Mucosa of rectum (tissue), 2 donors: ENCODE data around the gene AANAT.
A peak's percentile ranks its signal among the peaks of the same experiment; 100 is the strongest.

Experiments
- H3K27ac ChIP-seq, 2 donors: one replicate each; pipeline ENCODE4 v1.7.0; 2013; ENCODE audit warnings: inconsistent platforms in 2 of 2, low read depth in 2 of 2, low read length in 2 of 2
- H3K27me3 ChIP-seq, 2 donors: one replicate each; pipeline ENCODE4 v1.7.0; 2013; ENCODE audit warnings: low read length in 2 of 2; ENCODE audit not compliant: control insufficient read depth in 2 of 2, insufficient read depth in 2 of 2
- H3K36me3 ChIP-seq, 2 donors: one replicate each; pipeline ENCODE4 v1.7.0; 2013; ENCODE audit warnings: low read length in 2 of 2; ENCODE audit not compliant: control insufficient read depth in 2 of 2, insufficient read depth in 2 of 2
- H3K4me1 ChIP-seq, 2 donors: one replicate each; pipeline ENCODE4 v1.7.0; 2013; ENCODE audit warnings: low read length in 2 of 2, mild to moderate bottlenecking in 1 of 2; ENCODE audit not compliant: control insufficient read depth in 2 of 2, insufficient read depth in 2 of 2
- H3K4me3 ChIP-seq, 2 donors: one replicate each; pipeline ENCODE4 v1.7.0; 2013; ENCODE audit warnings: low read length in 2 of 2
- H3K9ac ChIP-seq, 2 donors: one replicate each; pipeline ENCODE4 v1.7.0; 2013; ENCODE audit warnings: low read length in 2 of 2, low read depth in 1 of 2, mild to moderate bottlenecking in 1 of 2
- H3K9me3 ChIP-seq, 2 donors: one replicate each; pipeline ENCODE4 v1.7.0; 2013; ENCODE audit warnings: low read length in 2 of 2; ENCODE audit not compliant: control insufficient read depth in 2 of 2
- donor health status: healthy.
- donor health status: Normal muscosa, but diverticular disease.

The AANAT gene

GRCh38 chr17:76467366-76467765 is at the start of gene AANAT:
Gene AANAT (plus strand): TSS chr17:76467603. CDS start chr17:76468747, 1,144 bp downstream.
- no peaks in the 10 kb centered on the region for H3K27me3 ChIP-seq
- H3K36me3 ChIP-seq, result peaks cover 0 to 4% of the 10 kb centered on the region in 2 donors
- H3K4me1 ChIP-seq, result no peaks in the 10 kb centered on the region
- H3K4me3 ChIP-seq, result no peak within 1 kb of the TSS
- no peaks in the 10 kb centered on the region for H3K9me3 ChIP-seq
- no peak within 1 kb of the TSS for H3K27ac ChIP-seq
- no peak within 1 kb of the TSS for H3K9ac ChIP-seq

DNA sequence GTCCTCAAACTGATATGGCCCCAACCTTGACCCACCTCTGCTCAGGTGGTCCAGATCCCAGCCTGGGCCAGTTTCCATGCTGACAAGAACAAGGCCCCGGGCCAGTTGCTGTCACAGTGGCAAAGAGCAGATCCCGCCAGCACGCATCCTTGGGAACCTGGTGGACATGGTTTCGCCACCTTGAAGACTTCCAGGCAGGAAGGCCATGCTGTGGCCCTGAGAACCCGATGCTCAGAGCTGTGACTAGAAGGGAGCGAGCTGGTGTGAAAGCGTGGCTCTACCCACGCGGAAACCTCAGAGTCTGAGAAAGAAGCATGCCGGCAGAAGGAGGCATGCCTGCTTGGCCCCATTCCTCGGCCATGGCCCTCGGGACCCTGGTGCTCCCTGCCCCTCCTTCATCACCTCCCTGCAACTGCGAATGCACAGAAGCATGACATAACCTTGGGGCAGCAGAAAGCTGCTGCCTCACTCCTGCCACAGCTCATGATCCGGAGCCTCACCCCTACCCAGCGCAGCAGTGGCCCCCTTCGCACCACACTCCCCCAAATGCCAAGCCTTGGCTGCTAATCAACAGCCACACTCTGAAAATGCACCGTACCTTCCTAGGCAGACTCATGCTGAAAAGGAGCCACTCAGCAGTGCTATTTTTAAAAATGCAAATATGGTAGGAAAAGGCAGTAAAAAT is 47.7 kb upstream of the AANAT start:
- Histone ChIP-seq H3K27me3 (no peaks in the 10 kb centered on the region), H3K9ac (no peak overlapping the region), H3K36me3 (no peaks in the 10 kb centered on the region), H3K4me3 (no peak overlapping the region), H3K9me3 (no peaks in the 10 kb centered on the region), H3K4me1 (peaks cover 7 to 11% of the 10 kb centered on the region in 2 donors), H3K27ac (no peak overlapping the region)

DNA sequence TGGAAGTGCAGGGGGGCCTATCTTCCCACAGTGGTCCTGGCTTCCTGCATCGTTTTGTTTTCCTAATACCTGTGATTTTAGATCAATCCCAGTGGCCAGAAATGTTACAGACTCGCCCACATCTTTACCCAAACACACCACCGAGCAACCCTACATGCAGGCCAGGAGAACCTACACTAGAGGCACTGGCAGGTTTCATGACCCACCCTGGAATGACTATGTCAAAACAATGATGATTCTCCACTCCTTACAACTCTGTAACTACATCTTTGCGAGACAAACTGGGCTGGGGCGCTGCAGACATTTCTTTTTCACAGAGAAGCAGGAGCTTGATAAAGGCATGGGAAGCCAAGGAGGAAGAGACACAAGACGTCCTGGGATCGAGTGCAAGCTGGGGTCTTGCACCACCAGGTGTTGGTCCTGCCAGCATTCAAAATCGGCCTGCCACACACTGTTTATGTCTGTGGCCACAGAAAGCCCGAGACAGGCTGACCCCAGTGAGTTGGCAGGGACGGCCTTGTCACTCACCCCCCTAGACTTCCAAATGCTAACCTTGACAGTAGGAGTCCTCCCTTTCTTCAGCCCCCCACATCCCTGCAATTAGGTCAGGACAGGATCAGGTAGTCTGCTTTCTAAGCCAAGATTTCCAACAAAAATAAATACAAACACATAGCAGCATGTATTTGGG is 46.9 kb upstream of the AANAT start:
- H3K4me1 ChIP-seq, result peaks cover 7 to 9% of the 10 kb centered on the region in 2 donors
- H3K27me3 ChIP-seq, result no peaks in the 10 kb centered on the region
- H3K27ac ChIP-seq, result no peak overlapping the region

GRCh38 chr17:76421044-76421407 is 46.4 kb upstream of the AANAT start:
- Histone ChIP-seq H3K9ac (no peak overlapping the region), H3K4me3 (no peak overlapping the region), H3K27me3 (no peaks in the 10 kb centered on the region), H3K27ac (no peak overlapping the region), H3K9me3 (no peaks in the 10 kb centered on the region), H3K36me3 (no peaks in the 10 kb centered on the region), H3K4me1 (peaks cover 7 to 9% of the 10 kb centered on the region in 2 donors)

More for the DNA sequence above, 46.9 kb upstream of the AANAT start:
- Histone ChIP-seq H3K36me3 (no peaks in the 10 kb centered on the region), H3K4me3 (no peak overlapping the region), H3K9ac (no peak overlapping the region), H3K9me3 (no peaks in the 10 kb centered on the region)

DNA sequence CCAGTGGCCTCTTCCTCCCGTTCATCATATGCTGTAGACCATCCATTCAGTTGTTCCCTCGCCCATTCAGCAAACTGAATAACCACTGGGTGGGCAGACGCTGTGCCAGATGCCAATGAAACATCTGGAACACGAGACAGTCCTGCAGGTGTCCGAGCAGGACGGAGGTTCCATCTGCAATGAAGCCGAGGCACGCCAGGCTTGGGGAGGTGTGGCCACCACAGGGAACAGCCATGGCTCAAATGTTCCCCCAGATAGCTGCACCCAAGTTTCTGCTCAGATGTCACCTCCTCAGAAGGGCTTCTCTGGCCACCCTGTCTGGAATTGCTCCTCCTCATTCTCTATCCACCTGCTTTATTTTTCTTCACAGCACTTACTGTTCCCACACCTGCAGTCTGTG is 45.0 kb upstream of the AANAT start:
- no peaks in the 10 kb centered on the region for H3K27me3 ChIP-seq
- no peak overlapping the region for H3K27ac ChIP-seq
- H3K36me3 ChIP-seq, result no peaks in the 10 kb centered on the region
- H3K9me3 ChIP-seq, result no peaks in the 10 kb centered on the region
- no peak overlapping the region for H3K4me3 ChIP-seq
- H3K9ac ChIP-seq, result no peak overlapping the region
- H3K4me1 ChIP-seq, result peaks cover 7 to 10% of the 10 kb centered on the region in 2 donors

GRCh38 chr17:76422860-76423259 is 44.5 kb upstream of the AANAT start:
- Histone ChIP-seq H3K9me3 (no peaks in the 10 kb centered on the region), H3K4me3 (no peak overlapping the region), H3K36me3 (no peaks in the 10 kb centered on the region), H3K9ac (no peak overlapping the region), H3K4me1 (peaks cover 11 to 13% of the 10 kb centered on the region in 2 donors), H3K27ac (no peak overlapping the region), H3K27me3 (no peaks in the 10 kb centered on the region)

GRCh38 chr17:76426853-76427252 is 40.5 kb upstream of the AANAT start:
- Histone ChIP-seq H3K4me3 (no peak overlapping the region), H3K27me3 (no peaks in the 10 kb centered on the region), H3K4me1 (peaks cover 7 to 9% of the 10 kb centered on the region in 2 donors), H3K36me3 (no peaks in the 10 kb centered on the region), H3K27ac (no peak overlapping the region), H3K9ac (no peak overlapping the region), H3K9me3 (no peaks in the 10 kb centered on the region)

DNA sequence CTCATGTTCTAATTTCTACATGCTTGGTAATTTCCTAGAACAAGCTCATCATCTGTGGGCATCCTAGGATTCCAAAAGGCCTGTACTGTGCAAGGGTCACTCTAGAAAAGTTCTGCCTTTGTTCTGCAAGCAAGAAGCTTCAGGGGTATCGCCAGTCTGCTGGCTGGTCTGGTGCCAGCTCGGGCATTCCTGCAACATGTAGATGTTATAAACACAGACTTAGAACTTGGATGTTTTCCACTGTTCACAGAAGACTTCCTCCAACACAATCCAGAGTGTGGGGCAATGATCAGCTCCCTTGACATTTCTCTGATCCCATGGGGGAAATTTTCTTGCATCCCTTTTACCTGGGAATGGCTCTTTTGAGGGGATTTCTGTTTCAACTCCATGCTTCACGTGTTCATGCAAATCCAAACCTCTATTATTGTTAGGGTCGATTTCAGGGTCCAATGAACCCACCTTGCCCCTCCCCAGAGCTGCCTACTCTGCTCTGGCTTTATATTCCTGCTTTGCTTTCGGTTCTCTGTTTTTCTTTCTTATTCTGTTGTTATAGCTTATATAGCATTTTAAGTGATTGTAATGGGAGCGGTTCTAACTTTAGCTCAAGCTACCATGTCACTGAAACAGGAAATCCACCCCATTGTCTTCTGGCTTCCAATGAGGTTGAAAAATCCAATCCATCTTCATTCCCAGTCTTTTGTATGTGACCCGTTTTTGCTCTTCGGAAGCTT is 39.7 kb upstream of the AANAT start:
- Histone ChIP-seq H3K4me1 (peaks cover 7 to 9% of the 10 kb centered on the region in 2 donors), H3K36me3 (no peaks in the 10 kb centered on the region), H3K27ac (peak overlapping the region in 1 of 2 donors; percentile 37), H3K9ac (no peak overlapping the region), H3K27me3 (no peaks in the 10 kb centered on the region), H3K9me3 (no peaks in the 10 kb centered on the region), H3K4me3 (no peak overlapping the region)

DNA sequence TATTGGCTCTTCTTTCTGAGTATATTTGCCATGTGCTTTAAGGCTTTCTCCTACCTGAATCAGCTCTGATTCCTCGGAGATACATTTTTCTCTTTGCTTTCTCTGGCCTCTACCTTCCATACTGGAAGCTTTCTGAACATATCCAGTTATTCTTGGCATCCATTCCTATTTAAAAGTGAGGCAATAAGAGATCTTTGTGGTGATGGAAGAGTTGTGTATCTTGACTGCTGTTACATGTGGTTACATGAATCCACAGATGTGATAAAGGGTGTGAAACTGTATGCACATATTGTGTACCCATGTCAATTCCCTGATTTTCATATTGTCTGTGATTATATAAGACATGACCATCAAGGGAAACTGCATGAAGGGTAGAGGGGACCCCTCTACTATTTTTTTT is 38.9 kb upstream of the AANAT start:
- H3K27ac ChIP-seq, result no peak overlapping the region
- H3K9ac ChIP-seq, result no peak overlapping the region
- H3K36me3 ChIP-seq, result no peaks in the 10 kb centered on the region
- no peaks in the 10 kb centered on the region for H3K9me3 ChIP-seq
- no peak overlapping the region for H3K4me3 ChIP-seq
- no peaks in the 10 kb centered on the region for H3K27me3 ChIP-seq
- peaks cover 7 to 9% of the 10 kb centered on the region in 2 donors for H3K4me1 ChIP-seq

GRCh38 chr17:76431509-76431908 is 35.9 kb upstream of the AANAT start:
- H3K4me1 ChIP-seq, result peaks cover 7 to 9% of the 10 kb centered on the region in 2 donors
- no peaks in the 10 kb centered on the region for H3K27me3 ChIP-seq
- no peak overlapping the region for H3K27ac ChIP-seq
- no peaks in the 10 kb centered on the region for H3K9me3 ChIP-seq
- no peaks in the 10 kb centered on the region for H3K36me3 ChIP-seq
- H3K9ac ChIP-seq, result no peak overlapping the region
- H3K4me3 ChIP-seq, result no peak overlapping the region
